HFF-Myc (cell line): ENCODE data around the gene FGG.

Source experiments
- DNase-seq: peaks from one replicate; pipeline ENCODE4 v3.0.0-alpha.2; 2011; ENCODE audit warnings: low read depth; ENCODE audit errors: extremely low read depth
- H3K4me3 ChIP-seq: replicated peaks from 2 replicates; pipeline ENCODE4 v1.5.1; 2011; ENCODE audit warnings: low read depth, mild to moderate bottlenecking, control low read depth, low read length
- CTCF ChIP-seq: IDR thresholded peaks from 2 replicates; pipeline ENCODE4 v1.5.1; 2012; ENCODE audit warnings: mild to moderate bottlenecking, low read depth, low read length, control low read depth; ENCODE audit errors: missing control alignments

Gene FGG

GRCh38 chr4:154565704-154566103 is 46.8 kb downstream of the FGG start:
- DNase-seq = no peak
- TF ChIP-seq CTCF = no peak
- no peak overlapping the region for H3K4me3 ChIP-seq

GRCh38 chr4:154564311-154564710 is 48.1 kb downstream of the FGG start:
- no peak for TF ChIP-seq CTCF
- no peak for DNase-seq
- H3K4me3 ChIP-seq = no peak overlapping the region

GRCh38 chr4:154562697-154563254 is 49.7 kb downstream of the FGG start, which contains the start of gene FGB:
FGB (plus strand) TSS chr4:154563011; CDS start chr4:154563019, 8 bp downstream.
- no peak for DNase-seq
- no peak for TF ChIP-seq CTCF
- H3K4me3 ChIP-seq = no peak within 1 kb of the TSS

GRCh38 chr4:154560824-154561231 is 51.6 kb downstream of the FGG start:
- no peak for DNase-seq
- TF ChIP-seq CTCF = no peak
- H3K4me3 ChIP-seq = no peak overlapping the region

- H3K4me3 ChIP-seq = no peak overlapping the region
- DNase-seq = no peak
- TF ChIP-seq CTCF = no peak
These were observed 52.0 kb downstream of the FGG start for GRCh38 chr4:154560419-154560801.

GRCh38 chr4:154559494-154560418 is 52.7 kb downstream of the FGG start:
- TF ChIP-seq CTCF = peak; percentile 49
- peak; percentile 54 for DNase-seq
- H3K4me3 ChIP-seq = no peak overlapping the region
